SH-SY5Y (cell line): Measurements from ENCODE around the gene C6orf132.

ENCODE experiments used
- GATA2 ChIP-seq: IDR thresholded peaks from 2 replicates; pipeline ENCODE4 v1.6.1; 2011; ENCODE audit warnings: mild to moderate bottlenecking, low read depth, low read length
- GATA3 ChIP-seq: IDR thresholded peaks from 2 replicates; pipeline ENCODE4 v1.6.1; 2011; ENCODE audit warnings: low read depth, mild to moderate bottlenecking, low read length, moderate library complexity

GRCh38 chr6:42171813-42172581 lies 29.6 kb upstream of the C6orf132 start:
- TF ChIP-seq GATA2, result no peak
- TF ChIP-seq GATA3, result no peak
